A549 (cell line): ENCODE data around the gene GALT.

Source experiments
- CTCF ChIP-seq: fragments of >200 bp; sonication (Bioruptor Twin); formaldehyde crosslinking; IDR thresholded peaks from 3 replicates; pipeline ENCODE4 v1.5.1; 2016
- EP300 ChIP-seq, 2 experiments: fragments of >200 bp; sonication (Bioruptor Twin); formaldehyde crosslinking; IDR thresholded peaks; 2 replicates in 1 of 2; 3 replicates in 1 of 2; pipeline ENCODE4 v1.6.1; 2016 to 2017

- TF ChIP-seq EP300 (IDR thresholded peaks at IDR 0.05) = no peak
- no peak for TF ChIP-seq CTCF
Measured at GRCh38 chr9:34644766-34645314, 1.6 kb upstream of the GALT start.
